Pericardium fibroblast (primary cell): Measurements from ENCODE around the gene PPA2. TPM values are rescaled to one million over a fixed set of nuclear protein-coding genes. Genes with fewer than 3 reads are reported as not detected.

ENCODE experiments used
- total RNA-seq: library from RNA; depleted of rRNA; stranded (reverse); fragments of >200 nt; gene quantifications from 2 replicates; pipeline ENCODE4 v1.2.3, GENCODE V29; 2015

The PPA2 gene
- 61.4 and 72.6 TPM in 2 replicates for total RNA-seq

DNA sequence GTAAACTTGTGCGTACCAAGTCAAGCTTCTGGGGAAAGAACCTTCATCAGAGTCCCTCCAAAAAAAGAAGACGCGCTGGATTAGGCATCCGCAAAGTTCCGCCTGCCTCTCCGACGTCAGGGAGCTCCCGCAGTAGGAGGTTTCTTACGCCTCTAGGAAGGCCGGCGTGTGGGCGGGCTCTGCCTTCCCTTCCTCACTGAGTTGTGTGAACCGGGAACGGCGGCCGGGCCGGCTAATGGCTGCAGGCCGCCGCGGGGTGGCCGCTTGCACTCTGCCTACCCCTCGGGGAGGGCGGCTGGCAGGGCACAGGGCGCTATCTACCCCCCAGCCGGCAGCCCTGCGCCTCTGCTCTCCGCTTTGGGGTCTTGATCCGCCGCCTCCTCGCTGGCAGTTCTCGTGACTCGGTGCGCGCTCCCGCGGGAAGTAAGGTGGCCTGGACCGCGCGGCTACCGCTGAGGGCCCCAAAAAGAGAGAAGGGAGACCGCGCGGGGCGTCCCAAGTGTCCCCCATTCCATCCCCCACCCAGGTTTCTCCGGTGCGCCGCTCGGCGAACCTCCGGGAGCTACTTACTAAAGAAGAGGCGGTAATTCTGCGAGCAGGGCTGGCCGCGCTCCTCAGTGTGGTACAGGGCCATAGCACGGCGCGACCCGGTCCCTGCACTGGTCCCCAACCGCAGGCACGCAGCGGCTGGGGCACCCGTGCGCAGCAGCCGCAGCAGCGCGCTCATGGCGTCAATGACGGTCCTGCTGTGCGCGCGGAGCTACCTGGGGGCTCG is at the start of gene PPA2:
PPA2 (minus strand) TSS at position 739 of the 775 bp plus-strand sequence; CDS start at position 727, 12 bp downstream.

Other genes starting within 250 kb of the PPA2 start
- not detected in 2 replicates for gene ARHGEF38, start 78.6 kb upstream of the PPA2 start, total RNA-seq
- 9.7 and 12.9 TPM in 2 replicates for gene INTS12, start 234.6 kb upstream of the PPA2 start, total RNA-seq
- gene GSTCD, start 234.7 kb upstream of the PPA2 start, total RNA-seq: 4.7 and 5.6 TPM in 2 replicates